MM.1S (cell line): ENCODE results near the gene KRT5.

ENCODE experiments used
- DNase-seq: peaks from one replicate; pipeline ENCODE4 v3.0.0-alpha.2; 2015
- H2AFZ ChIP-seq: fragments of 300-600 bp; sonication (generic); 2 replicates; pipeline ENCODE4 v1.6.0; 2016; ENCODE audit warnings: antibody characterized with exemption, low read length
- H3F3A ChIP-seq: fragments of 300-600 bp; sonication (generic); 2 replicates; pipeline ENCODE4 v1.6.1; 2016; ENCODE audit warnings: mild to moderate bottlenecking, antibody characterized with exemption, low read length, moderate library complexity, mixed read lengths; ENCODE audit not compliant: insufficient read depth
- H3K27ac ChIP-seq: fragments of 300-600 bp; sonication (generic); 2 replicates; pipeline ENCODE4 v1.5.1; 2016; ENCODE audit warnings: mild to moderate bottlenecking, low read length
- H3K27me3 ChIP-seq: fragments of 300-600 bp; sonication (generic); replicated peaks from 2 replicates; pipeline ENCODE4 v1.6.0; 2016; ENCODE audit warnings: low read length; ENCODE audit not compliant: insufficient read depth
- H3K36me3 ChIP-seq: fragments of 300-600 bp; sonication (generic); replicated peaks from 2 replicates; pipeline ENCODE4 v1.6.1; 2016; ENCODE audit warnings: mild to moderate bottlenecking, low read length, mixed read lengths; ENCODE audit not compliant: insufficient read depth
- H3K4me1 ChIP-seq: fragments of 300-600 bp; sonication (generic); 2 replicates; pipeline ENCODE4 v1.6.1; 2016; ENCODE audit warnings: low read length, mixed read lengths
- H3K4me2 ChIP-seq: fragments of 300-600 bp; sonication (generic); 2 replicates; pipeline ENCODE4 v1.6.0; 2016; ENCODE audit warnings: low read depth, low read length
- H3K4me3 ChIP-seq: fragments of 300-600 bp; sonication (generic); 2 replicates; pipeline ENCODE4 v1.5.1; 2016; ENCODE audit warnings: low read length, mixed read lengths
- H3K79me2 ChIP-seq: fragments of 300-600 bp; sonication (generic); 2 replicates; pipeline ENCODE4 v1.6.1; 2016; ENCODE audit warnings: mixed run types, low read length, mixed read lengths
- H3K9ac ChIP-seq: fragments of 300-600 bp; sonication (generic); 2 replicates; pipeline ENCODE4 v1.6.1; 2016; ENCODE audit warnings: low read length, mixed read lengths
- H3K9me2 ChIP-seq: fragments of 300-600 bp; sonication (generic); replicated peaks from 2 replicates; pipeline ENCODE4 v1.6.1; 2016; ENCODE audit warnings: mild to moderate bottlenecking, low read length, mixed read lengths; ENCODE audit not compliant: insufficient read depth
- H3K9me3 ChIP-seq: fragments of 300-600 bp; sonication (generic); replicated peaks from 2 replicates; pipeline ENCODE4 v1.6.1; 2016; ENCODE audit warnings: mild to moderate bottlenecking, low read length, mixed read lengths; ENCODE audit not compliant: insufficient read depth
- H4K20me1 ChIP-seq: fragments of 300-600 bp; sonication (generic); 2 replicates; pipeline ENCODE4 v1.6.1; 2016; ENCODE audit warnings: mild to moderate bottlenecking, low read length, moderate library complexity, mixed read lengths; ENCODE audit not compliant: insufficient read depth
- CTCF ChIP-seq: fragments of 300-600 bp; sonication (generic); IDR thresholded peaks from 2 replicates; pipeline ENCODE4 v1.5.1; 2016; ENCODE audit warnings: antibody characterized with exemption, low read length, mixed read lengths
- EZH2 ChIP-seq: fragments of 300-600 bp; sonication (generic); optimal IDR thresholded peaks from 2 replicates; pipeline ENCODE3; 2017; ENCODE audit warnings: low read depth, mild to moderate bottlenecking, antibody characterized with exemption, low read length, mixed read lengths
- EZH2phosphoT487 ChIP-seq: fragments of 300-600 bp; sonication (generic); IDR thresholded peaks from 2 replicates; pipeline ENCODE4 v1.6.1; 2018; ENCODE audit warnings: antibody characterized with exemption, low read length

The KRT5 gene

GRCh38 chr12:52558781-52559445 is 38.7 kb upstream of the KRT5 start:
- no peaks in the 10 kb centered on the region for H4K20me1 ChIP-seq
- H3K4me2 ChIP-seq: no peak overlapping the region
- no peak overlapping the region for H2AFZ ChIP-seq
- H3K27me3 ChIP-seq: peaks cover 87% of the 10 kb centered on the region
- H3K4me3 ChIP-seq: no peak overlapping the region
- H3K79me2 ChIP-seq: no peaks in the 10 kb centered on the region
- H3K9me2 ChIP-seq: no peaks in the 10 kb centered on the region
- H3K9ac ChIP-seq: no peak overlapping the region
- DNase-seq: no peak
- H3F3A ChIP-seq: no peaks in the 10 kb centered on the region
- TF ChIP-seq EZH2 (no peak), EZH2phosphoT487 (no peak), CTCF (no peak)
- H3K4me1 ChIP-seq: no peaks in the 10 kb centered on the region
- no peaks in the 10 kb centered on the region for H3K36me3 ChIP-seq
- no peaks in the 10 kb centered on the region for H3K9me3 ChIP-seq
- no peak overlapping the region for H3K27ac ChIP-seq

GRCh38 chr12:52557476-52557875 is 37.3 kb upstream of the KRT5 start:
- Histone ChIP-seq H3K9me2 (no peaks in the 10 kb centered on the region), H3K4me3 (no peak overlapping the region), H3K36me3 (no peaks in the 10 kb centered on the region), H3K4me1 (no peaks in the 10 kb centered on the region), H3K4me2 (no peak overlapping the region), H3K79me2 (no peaks in the 10 kb centered on the region), H3F3A (no peaks in the 10 kb centered on the region), H3K27ac (no peak overlapping the region), H3K27me3 (peaks cover 89% of the 10 kb centered on the region), H3K9me3 (no peaks in the 10 kb centered on the region), H2AFZ (no peak overlapping the region), H3K9ac (no peak overlapping the region), H4K20me1 (no peaks in the 10 kb centered on the region)
- TF ChIP-seq EZH2phosphoT487: no peak
- no peak for TF ChIP-seq CTCF
- no peak for TF ChIP-seq EZH2
- no peak for DNase-seq

- Histone ChIP-seq H3K4me2 (no peak overlapping the region), H3K27me3 (peaks cover 91% of the 10 kb centered on the region), H2AFZ (no peak overlapping the region), H3K9ac (no peak overlapping the region), H3K4me3 (no peak overlapping the region), H3F3A (no peaks in the 10 kb centered on the region), H3K27ac (no peak overlapping the region), H3K36me3 (no peaks in the 10 kb centered on the region), H4K20me1 (no peaks in the 10 kb centered on the region), H3K4me1 (no peaks in the 10 kb centered on the region), H3K79me2 (no peaks in the 10 kb centered on the region), H3K9me3 (no peaks in the 10 kb centered on the region), H3K9me2 (no peaks in the 10 kb centered on the region)
- TF ChIP-seq EZH2phosphoT487 (no peak), EZH2 (no peak), CTCF (no peak)
- no peak for DNase-seq
Measured at GRCh38 chr12:52555577-52555976, 35.4 kb upstream of the KRT5 start.
